AG10803 (cell line): Measurements from ENCODE around the gene WNT11.

Experiments
- DNase-seq: peaks from one replicate; pipeline ENCODE4 v3.0.0; 2010; ENCODE audit warnings: low read depth
- H3K4me3 ChIP-seq: 2 replicates; pipeline ENCODE4 v1.5.1; 2011; ENCODE audit warnings: mild to moderate bottlenecking, low read length, control low read depth
- TF ChIP-seq, protein P1 (sequence below): conservative IDR thresholded peaks from 2 replicates; pipeline ENCODE4 v1.5.1; 2011; ENCODE audit warnings: mild to moderate bottlenecking, low read length, control low read depth, inconsistent platforms

Gene WNT11

DNA sequence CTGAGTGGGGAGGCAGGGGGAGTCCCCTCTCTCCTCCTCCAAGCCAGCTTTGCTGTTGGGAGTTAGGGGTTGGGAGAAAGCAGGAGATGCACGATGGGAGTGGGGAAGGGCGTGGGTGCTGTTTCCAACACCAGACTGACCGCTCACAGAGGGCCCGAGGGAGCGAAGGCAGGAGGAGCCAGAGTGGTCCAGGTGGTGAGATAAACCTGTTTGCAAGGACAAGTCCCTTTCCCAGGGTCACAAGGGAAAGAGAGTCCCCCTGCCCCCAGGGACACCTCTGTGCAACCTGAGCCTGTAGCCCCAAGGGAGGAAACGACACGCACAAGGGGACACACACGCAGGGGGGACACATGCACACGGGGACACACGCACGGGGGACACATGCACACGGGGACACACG is 42.2 kb downstream of the WNT11 start:
- no peak for DNase-seq
- H3K4me3 ChIP-seq: no peak overlapping the region
- TF ChIP-seq, protein P1, sequence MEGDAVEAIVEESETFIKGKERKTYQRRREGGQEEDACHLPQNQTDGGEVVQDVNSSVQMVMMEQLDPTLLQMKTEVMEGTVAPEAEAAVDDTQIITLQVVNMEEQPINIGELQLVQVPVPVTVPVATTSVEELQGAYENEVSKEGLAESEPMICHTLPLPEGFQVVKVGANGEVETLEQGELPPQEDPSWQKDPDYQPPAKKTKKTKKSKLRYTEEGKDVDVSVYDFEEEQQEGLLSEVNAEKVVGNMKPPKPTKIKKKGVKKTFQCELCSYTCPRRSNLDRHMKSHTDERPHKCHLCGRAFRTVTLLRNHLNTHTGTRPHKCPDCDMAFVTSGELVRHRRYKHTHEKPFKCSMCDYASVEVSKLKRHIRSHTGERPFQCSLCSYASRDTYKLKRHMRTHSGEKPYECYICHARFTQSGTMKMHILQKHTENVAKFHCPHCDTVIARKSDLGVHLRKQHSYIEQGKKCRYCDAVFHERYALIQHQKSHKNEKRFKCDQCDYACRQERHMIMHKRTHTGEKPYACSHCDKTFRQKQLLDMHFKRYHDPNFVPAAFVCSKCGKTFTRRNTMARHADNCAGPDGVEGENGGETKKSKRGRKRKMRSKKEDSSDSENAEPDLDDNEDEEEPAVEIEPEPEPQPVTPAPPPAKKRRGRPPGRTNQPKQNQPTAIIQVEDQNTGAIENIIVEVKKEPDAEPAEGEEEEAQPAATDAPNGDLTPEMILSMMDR: no peak

DNA sequence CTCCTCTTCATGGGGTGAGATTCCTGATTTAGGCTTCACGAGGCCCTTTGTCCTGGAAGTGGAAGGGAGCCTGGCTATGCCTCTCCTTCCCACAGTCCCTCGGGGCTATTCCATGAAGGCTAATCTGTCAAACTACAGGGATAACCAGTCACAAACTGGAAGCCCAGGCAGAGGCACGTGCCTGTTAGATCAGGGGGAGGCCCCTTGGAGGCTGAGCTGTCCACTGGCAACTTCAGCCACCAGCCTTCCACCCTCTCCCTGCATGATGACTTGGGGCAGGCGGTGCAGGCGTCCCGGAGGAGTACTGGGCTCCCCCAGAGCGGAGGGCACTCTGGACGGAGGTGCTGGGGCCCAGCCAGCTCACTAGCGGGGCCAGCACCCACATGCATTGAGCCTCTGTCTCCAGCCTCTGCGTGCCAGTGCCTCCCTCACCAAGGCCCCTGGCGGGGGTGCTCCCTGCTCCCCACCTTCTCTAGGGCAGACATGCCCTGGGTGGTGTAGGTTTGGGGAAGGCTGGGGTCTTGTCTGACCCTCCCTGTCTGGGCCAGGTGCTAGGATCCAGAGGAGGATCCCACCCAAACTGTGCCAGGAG is 42.9 kb downstream of the WNT11 start:
- no peak overlapping the region for H3K4me3 ChIP-seq
- no peak for DNase-seq
- TF ChIP-seq, protein P1: no peak

DNA sequence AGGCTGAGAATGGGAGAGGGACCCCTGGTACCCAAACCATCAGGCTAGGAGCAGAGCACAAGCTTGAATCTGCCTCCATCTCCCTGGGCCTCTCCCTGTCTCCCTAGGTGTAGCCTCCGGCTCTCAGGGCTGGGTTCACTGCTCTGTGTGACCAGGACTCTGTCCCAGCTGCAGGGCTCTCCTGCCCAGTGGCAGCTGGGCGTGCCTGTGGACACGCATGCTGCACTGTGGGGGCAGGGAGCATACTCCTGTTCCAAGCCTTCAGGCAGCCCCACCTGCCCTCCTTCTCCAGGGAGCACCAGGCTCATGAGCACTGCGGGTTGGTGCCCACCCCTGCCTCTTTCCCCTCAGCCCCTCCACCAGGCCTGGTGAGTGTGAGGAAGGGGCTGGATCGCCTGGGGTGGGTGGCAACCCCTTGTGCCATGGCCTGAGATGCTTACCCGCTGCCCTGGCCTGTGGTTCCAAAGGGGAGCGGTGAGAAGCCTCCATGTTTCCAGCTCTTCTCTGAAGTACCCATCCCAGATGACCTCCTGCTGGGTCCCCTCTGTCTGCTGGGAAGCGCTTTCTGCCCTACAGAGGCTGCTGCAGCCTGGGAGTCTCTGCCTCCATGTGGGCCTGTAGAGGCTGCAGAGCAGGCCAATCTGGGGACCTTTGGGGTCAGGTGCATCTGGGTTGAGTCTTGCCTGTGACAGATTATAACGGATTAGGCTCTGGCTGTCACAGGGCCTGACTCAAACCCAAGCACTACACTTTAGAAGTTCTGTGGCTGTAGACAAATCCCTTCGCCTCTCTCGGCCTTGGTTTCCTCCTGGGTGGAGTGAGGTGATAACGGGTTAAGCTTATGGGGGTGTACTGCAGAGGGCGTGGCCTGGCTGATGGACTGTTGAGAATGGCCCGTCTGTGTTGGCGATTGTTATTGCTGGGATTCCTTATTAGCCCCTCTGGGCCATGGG is 43.7 kb downstream of the WNT11 start:
- no peak overlapping the region for H3K4me3 ChIP-seq
- no peak for DNase-seq
- TF ChIP-seq, protein P1: no peak

DNA sequence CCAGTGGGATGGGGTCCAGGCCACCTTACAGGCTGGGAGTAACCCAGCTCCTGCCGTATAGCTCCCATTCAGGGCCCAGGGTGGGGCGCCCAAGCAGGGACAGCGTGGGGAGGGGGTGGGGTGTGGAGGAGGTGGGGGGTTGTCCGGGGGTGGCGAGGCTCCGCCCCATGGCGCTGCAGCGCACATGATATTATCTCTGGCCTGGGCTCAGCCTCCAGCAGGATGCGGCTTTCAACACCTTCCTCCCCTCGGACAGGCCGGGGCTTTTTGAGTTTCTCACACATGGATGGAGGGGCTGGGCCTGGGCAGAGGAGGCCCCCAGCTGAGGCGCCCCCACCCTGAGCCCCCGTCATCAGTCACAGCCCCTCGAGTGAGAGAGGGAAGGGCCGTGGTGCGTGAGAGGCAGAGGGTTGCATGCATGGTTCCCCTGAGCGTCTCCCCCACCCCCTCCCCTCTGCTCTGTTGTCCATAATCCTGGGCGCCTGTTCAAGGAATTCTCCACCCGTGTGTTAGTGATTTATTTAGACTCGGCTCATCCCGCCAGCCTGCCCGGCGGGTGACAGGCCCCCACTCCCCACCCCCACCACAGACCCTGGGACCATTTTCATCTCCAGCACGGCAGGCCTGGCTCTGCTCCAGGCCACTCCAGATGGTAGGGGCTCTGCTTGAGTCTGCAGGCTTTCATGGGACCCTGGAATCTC is 44.9 kb downstream of the WNT11 start:
- H3K4me3 ChIP-seq: peak overlapping the region; percentile 16
- TF ChIP-seq, protein P1: no peak
- DNase-seq: peak; percentile 44

DNA sequence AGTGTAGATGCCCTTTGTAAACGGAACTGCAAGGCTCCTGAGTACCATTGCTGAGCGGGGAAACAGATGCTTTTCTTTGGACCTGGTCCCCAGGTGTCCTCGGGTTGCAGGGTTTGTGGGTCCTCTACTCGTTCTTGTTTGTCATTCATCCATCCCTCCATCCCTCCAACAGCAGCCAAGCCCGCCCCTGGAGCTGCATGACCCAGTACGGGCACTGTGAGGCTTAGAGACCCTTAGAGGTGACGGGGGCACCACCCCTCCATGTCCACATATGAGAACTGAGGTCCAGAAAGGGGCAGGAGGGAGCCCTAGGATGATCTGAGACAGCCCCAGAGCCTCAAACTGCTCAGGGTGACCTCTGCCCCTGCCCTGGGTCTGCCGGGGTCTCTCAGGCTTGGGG is 45.4 kb downstream of the WNT11 start:
- DNase-seq: no peak
- H3K4me3 ChIP-seq: no peak overlapping the region
- TF ChIP-seq, protein P1: no peak

DNA sequence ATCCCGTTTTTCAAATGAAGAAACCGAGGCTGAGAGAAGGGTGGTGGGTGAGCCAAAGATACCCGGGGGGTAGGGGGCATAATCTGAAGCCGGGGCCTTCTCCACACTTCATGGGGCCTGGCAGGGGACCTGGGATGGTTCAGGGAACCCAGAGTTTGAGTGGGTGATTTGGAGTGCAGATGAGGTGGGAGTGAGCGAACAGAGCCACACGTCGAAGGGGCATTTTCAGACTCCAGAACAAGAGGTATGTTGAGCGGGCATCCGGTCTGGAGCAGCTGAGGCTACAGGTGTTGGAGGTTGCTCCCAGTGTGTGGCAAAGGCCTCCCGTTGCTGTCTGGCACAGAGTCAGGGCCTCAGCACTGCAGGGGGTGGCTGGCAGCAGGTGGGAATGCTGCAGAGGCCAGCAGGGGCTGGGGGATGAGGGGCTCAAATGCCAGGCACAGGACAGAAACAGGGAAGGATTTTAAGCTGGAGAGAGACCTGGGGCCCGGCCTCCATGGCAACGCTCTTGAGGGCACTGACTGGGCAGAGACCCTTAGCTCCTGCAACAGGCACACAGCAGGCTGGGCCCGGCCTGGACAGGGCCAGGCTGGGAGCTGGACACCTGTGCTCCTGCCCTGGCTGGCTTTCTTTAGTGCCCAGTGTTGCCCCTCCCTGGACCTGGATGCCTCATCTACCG is 46.2 kb downstream of the WNT11 start:
- no peak overlapping the region for H3K4me3 ChIP-seq
- DNase-seq: no peak
- TF ChIP-seq, protein P1: no peak
